HuH-7.5 (cell line): ENCODE data around the gene SMU1.
"Not testable (repeated sequence)": the region's sequence is repeated elsewhere in the genome, so short reads cannot be mapped to it uniquely, and the experiment has no call there.

Source experiments
- DNase-seq: peaks from one replicate; pipeline ENCODE4 v3.0.0; 2011; ENCODE audit warnings: low spot score

The SMU1 gene

DNA sequence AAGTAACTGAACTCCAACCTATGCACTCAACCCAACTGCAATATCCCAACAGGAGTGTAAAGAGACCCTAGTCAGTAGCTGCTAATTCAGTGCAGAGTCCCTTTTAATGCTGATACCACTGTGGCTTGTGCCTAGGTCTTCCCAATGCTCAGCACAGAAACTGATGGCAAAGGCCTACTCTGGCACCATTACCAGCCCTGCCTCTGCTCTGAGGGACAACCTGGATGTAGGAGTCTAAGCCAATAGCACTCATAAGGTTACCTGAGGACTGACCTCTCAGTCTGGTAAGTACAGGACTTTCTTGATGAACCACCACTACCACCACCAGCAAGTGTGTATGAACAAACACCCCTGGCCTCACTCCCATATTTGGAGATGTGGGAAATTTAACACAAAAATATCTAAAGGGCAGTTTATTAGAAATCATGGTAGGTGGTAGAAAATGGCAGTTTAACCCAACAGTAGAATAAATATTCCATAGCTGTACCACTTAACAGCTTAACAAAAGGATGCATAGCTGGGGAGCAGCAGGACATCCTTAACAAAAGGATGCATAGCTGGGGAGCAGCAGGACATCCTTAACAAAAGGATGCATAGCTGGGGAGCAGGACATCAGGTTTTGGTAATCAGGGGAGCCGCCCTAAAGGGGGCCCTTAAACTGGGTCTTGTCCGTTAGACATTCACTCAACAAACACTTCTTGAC, 62.4 kb downstream of the SMU1 start:
- no peak for DNase-seq

DNA sequence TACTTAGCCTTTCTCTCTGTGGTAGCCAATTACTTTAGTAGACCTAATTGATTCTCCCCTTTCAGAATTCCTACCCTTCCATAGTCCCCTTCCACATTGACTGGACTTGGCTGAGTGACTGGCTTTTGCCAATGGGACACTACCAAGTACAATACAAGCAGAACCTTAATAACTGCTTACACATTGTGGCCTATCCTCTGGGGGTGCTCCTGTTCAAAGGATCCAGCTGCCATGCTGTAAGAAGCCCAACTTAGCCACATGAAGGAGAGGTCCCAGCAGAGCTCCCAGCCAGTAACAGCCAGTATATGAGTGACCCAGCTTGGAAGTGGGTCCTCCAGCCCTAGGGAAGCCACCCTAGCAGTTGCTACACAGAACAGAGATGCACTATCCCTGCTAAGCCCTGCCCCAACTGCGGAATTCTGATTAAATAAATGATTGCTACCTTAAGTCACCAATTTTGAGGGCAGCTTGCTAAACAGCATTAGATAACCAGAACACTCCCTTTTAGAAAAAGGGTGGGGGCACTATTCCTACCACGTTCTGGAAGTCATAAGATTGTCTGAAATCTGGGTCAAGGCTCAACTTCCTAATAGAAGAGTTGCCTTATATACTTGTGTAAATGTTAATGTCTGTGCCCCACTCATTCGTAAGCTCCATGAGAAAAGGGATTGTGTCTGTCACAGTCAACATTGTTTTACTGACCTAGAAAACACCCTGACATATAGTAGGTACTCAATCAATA, 64.0 kb downstream of the SMU1 start:
- DNase-seq = no peak

DNA sequence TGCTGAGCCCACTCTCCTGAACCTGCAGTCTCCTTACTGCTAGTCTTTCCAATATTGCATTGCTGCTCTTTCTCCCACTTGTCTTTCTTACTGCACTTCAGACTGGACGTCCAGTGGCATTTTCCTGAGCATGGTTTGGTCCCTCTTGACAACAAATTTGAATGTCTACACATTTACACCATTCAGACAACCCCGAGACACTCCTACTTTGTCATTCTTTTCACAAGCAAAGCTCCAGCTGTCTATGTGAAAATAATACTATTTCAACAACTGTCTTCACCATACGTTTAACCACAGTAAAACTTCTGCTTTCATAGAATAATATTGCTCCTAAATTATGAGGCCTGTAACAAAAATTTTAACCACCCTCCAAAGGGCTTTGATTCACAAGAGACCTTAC, 64.6 kb downstream of the SMU1 start:
- no peak for DNase-seq

DNA sequence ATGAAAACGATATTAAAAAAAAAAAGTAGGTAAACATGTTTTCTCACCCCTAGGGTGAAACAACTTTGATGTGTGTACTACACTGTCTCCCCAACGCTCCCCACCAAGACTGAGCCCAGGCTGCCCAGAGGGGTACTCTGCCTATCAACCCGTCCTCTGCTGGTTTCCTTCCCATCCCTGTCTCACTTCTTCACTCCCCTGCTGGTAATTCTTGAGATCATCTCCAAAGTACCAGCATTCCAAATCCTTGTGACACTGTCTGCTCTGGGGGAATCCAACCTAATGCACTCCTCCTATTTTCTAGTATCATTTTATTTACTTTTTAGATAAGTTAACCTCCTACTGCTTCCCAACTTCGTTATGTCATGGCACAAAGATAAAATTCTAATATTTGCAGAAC, 68.7 kb downstream of the SMU1 start:
- DNase-seq = no peak

DNA sequence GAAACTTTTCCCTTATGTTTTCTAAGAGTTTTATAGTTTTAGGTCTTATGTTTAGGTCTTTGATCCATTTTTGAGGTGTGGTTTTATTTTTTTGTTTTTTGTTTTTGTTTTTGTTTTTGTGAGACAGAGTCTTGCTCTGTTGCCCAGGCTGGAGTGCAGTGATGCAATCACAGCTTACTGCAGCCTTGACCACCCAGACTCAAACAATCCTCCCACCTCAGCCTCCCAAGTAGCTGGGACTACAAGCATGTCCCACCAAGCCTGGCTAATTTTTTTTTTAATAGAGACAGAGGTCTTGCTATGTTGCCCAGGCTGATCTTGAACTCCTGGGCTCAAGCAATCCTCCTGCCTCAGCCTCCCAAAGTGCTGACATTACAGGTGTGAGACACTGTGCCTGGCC, 71.1 kb downstream of the SMU1 start:
- not testable (repeated sequence) for DNase-seq

DNA sequence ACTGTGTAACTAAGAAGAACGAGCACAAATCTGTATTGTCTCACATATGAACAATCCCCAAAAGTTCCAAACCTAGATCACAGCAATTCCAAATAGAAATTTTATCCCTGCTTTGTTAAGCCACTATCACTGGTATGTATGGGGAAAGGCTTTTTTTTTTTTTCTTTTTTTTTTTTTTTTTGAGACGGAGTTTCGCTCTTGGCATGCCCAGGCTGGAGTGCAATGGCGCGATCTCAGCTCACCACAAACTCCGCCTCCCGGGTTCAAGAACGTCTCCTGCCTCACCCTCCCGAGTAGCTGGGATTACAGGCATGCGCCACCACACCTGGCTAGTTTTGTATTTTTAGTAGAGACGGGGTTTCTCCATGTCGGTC, 75.8 kb downstream of the SMU1 start:
- DNase-seq = not testable (repeated sequence)

DNA sequence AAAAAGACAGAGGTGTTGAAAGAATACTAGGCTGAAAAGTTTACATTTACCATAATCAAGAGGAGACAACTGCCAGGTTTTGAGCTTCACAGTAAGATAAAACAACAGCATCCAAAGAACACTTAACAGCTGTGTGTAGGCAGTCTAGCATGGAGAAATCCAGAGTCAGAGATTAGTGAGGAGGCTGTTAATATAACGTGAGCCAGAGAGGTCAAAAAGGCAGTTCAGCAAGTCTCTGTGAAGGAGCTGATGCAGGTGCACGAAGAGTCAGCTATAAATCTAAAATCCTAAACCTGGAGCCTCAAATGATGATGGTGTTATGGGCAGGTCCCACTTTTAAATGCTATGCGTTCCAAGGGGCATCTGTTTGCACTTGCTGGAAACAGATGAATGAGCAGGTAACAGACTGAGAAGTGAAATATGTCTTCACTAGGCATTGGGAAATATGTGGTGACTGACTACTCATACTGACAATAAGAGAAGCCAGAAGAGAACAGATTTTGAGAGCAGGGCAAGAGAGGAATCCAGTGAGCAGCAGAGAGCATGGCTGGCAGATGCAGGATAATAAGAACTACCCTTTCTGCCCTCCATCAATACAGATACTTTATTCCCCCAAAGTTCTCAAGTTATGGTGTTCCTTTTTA, 83.8 kb downstream of the SMU1 start:
- DNase-seq = no peak

DNA sequence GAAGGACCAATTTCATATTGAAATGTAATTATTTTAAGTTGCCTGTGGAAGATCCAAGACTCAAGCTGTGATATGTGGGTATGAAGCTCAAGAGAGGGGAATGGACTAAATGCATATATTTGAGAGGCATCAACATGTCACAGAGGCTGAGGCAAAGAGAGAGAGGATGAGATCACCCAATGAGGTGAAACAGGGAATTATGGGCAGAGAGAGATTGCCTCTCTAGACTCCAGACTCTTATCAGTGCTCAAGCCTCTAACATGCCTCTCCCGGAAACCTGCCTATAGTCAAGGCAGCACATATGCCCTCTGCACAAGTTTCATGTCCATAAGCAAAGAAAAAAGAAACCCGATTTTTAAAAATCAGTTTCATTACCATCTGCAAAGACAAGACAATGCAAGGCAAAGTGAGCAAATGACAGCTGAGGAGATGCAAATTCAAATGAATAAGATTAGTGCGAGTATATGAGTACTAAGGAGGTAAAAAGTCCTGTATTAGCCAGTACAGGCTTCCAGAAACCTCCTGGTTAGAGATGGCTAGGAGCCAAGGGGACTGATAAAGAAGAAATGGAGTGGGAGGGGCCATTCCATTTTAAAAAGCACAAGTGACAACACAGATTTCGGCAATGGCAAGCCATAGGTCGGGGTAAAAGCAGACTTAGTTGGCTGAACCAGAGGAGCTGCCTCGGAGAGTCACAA, 84.4 kb downstream of the SMU1 start:
- no peak for DNase-seq
